Activated CD4-positive, alpha-beta T cell treated with anti-CD3 and anti-CD28 coated beads for 36 hours (primary cell): Measurements from ENCODE around the gene UBE2J2. TPM values are rescaled to one million over a fixed set of nuclear protein-coding genes. Genes with fewer than 3 reads are reported as not detected.
A peak's percentile ranks its signal among the peaks of the same experiment; 100 is the strongest.

Experiments used
- ATAC-seq: fragments of 200-7000 bp; cut with Tn5 transposase; one replicate; pipeline ENCODE4 v1.10.0; 2021; ENCODE audit warnings: mild to moderate bottlenecking, moderate library complexity
- CTCF ChIA-PET: fragments of 350-600 bp; sonication (Branson Sonifier 250); formaldehyde crosslinking; loops from one replicate; lab custom pipeline; 2021; ENCODE audit warnings: antibody characterized with exemption; lab: Charles Lee
- POLR2A ChIA-PET: fragments of 350-600 bp; sonication (Branson Sonifier 250); formaldehyde crosslinking; loops from one replicate; lab custom pipeline; 2021; ENCODE audit warnings: antibody characterized with exemption, inconsistent platforms; lab: Charles Lee
- DNase-seq: peaks from one replicate; pipeline ENCODE4 v3.0.0-alpha.2; 2020
- H3K27ac Mint-ChIP-seq: one replicate; pipeline ENCODE4 v1.8.0; 2021; ENCODE audit warnings: mixed read lengths
- H3K27me3 Mint-ChIP-seq: one replicate; pipeline ENCODE4 v1.8.0; 2021; ENCODE audit warnings: mixed read lengths
- H3K36me3 Mint-ChIP-seq: one replicate; pipeline ENCODE4 v1.8.0; 2021; ENCODE audit warnings: low read depth, mixed read lengths
- H3K4me1 Mint-ChIP-seq: one replicate; pipeline ENCODE4 v1.8.0; 2021; ENCODE audit warnings: mixed read lengths
- H3K4me3 Mint-ChIP-seq: one replicate; pipeline ENCODE4 v1.8.0; 2021; ENCODE audit warnings: mild to moderate bottlenecking, moderate library complexity, mixed read lengths
- H3K9me3 Mint-ChIP-seq: one replicate; pipeline ENCODE4 v1.8.0; 2021; ENCODE audit warnings: low read depth, mixed read lengths
- intact Hi-C, 2 experiments: fragments of 100-400 bp; cut with DNase I in 1 of 2; cut with micrococcal nuclease in 1 of 2; formaldehyde crosslinking; loops; one replicate each; pipeline versions ENCODE4 v1.14.2 to v1.15.1; 2022 to 2024; cut with DNase I, micrococcal nuclease
- total RNA-seq, 2 experiments: library from RNA; stranded (reverse); gene quantifications; one replicate each; pipeline ENCODE4 v1.2.3, GENCODE V29; 2021

UBE2J2 gene
- total RNA-seq, 2 experiments from 2014 or later, result 57.4 to 60.2 TPM

DNA sequence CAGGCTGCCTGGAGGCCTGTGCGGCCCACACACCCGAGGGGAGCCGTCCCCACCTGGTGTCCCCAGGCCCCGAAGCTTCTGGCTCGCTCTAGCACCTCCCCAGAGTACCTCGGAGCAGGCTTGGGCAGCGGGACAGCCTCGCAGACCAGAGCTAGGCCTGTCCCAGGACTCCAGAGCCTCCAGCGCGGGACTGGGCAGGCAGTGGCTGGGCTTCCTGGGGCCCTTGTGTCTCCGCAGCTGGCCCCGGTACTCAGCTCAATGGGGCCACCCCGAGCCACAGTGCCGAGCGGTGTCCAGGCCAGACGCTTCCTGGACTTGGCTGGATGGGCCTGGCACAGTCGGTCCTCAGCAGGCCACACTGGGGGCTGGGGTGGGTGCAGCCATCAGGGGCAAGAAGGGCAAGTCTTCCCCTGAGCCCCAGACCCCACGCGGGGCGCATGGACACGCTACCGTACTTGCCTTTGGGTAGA is 11.5 kb upstream of the UBE2J2 start:
- DNase-seq (no peak), ATAC-seq (no peak)
- ChIA-PET CTCF (interaction anchor here (0.8 kb wide), 1 partner anchor 15 kb away, joined by 3 read pairs; no protein-coding TSS in a partner anchor), POLR2A (no interaction called here)
- intact Hi-C loops, result no loop called here
- Mint-ChIP-seq H3K36me3 (no peaks in the 10 kb centered on the region), H3K27me3 (no peaks in the 10 kb centered on the region), H3K4me3 (no peak overlapping the region), H3K27ac (no peak overlapping the region), H3K9me3 (no peaks in the 10 kb centered on the region), H3K4me1 (no peaks in the 10 kb centered on the region)

DNA sequence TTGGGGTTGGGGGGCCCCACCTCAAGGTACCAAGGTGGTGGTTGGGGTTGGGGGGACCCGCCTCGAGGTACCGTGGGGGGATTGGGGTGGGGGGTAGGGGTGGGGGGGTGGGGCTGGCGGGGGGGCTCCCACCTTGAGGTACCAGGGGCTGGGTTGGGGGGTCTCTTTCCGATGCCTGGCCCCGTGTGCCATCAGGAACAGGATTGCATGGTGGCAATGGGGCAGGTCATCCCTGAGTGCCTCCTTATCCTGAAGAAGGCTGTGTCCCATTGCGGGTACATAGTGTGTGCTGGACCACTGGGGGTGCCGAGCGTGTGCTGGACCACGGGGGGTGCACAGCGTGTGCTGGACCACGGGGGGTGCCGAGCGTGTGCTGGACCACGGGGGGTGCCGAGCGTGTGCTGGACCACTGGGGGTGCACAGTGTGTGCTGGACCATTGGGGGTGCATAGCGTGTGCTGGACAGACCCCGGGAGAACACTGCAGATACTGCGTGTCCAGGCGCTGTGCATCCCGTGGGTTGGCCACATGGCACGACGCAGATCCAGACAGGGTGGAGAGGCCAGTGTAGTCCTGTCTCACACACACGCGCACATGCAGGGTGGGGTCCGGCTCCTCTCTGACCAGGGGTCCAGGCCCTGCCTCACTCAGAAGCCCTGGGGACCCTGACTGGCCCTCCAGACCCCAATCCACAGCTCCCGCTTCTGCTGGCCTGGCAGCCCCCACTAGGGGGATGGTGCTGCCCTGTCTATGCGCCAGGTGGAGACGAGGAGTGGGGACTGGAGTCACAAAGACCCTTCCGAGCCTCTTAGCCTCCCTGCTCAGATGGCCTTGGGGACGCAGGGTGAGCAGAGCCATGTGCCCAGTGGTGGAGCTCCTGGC is 10.8 kb upstream of the UBE2J2 start:
- no peak overlapping the region for H3K27ac Mint-ChIP-seq

GRCh38 chr1:1283821-1284220 is 10.2 kb upstream of the UBE2J2 start:
- no peaks in the 10 kb centered on the region for H3K36me3 Mint-ChIP-seq
- intact Hi-C loops, result no loop called here
- no peaks in the 10 kb centered on the region for H3K9me3 Mint-ChIP-seq
- DNase-seq (peak; percentile 35), ATAC-seq (no peak)
- ChIA-PET CTCF (interaction anchor here (1.1 kb wide), 1 partner anchor 10 kb away, joined by 3 read pairs; the partner anchor contains the start of gene UBE2J2), POLR2A (no interaction called here)
- no peaks in the 10 kb centered on the region for H3K4me1 Mint-ChIP-seq
- no peak overlapping the region for H3K4me3 Mint-ChIP-seq
- no peak overlapping the region for H3K27ac Mint-ChIP-seq
- H3K27me3 Mint-ChIP-seq, result no peaks in the 10 kb centered on the region

More for the DNA sequence above, 10.8 kb upstream of the UBE2J2 start:
- Mint-ChIP-seq H3K9me3 (no peaks in the 10 kb centered on the region), H3K4me3 (no peak overlapping the region), H3K4me1 (no peaks in the 10 kb centered on the region), H3K36me3 (no peaks in the 10 kb centered on the region), H3K27me3 (no peaks in the 10 kb centered on the region)
- DNase-seq (no peak), ATAC-seq (no peak)
- intact Hi-C loops, result no loop called here
- CTCF ChIA-PET, result interaction anchor here (0.8 kb wide), 1 partner anchor 16 kb away, joined by 3 read pairs; no protein-coding TSS in a partner anchor
- POLR2A ChIA-PET, result no interaction called here

DNA sequence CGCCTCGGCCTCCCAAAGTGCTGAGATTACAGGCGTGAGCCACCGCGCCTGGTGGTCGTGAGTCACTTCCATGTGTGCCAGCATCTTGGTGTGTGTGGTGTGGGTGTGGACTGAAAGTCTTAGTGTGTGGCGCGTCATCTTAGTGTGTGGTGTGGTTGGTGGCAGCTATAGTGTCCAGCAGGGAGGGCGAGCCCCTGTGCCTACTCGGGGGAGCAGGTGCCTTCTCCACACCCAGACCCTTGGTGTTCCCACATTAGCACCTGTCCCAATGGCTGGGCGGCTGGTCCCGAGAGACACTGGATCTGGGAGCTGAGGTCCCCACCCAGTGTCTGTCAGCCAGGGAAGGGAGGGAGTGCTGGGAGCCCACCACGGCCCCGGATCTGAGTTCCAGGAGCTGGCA is 9.3 kb upstream of the UBE2J2 start:
- CTCF ChIA-PET, result interaction anchor here (1.1 kb wide), 1 partner anchor 9 kb away, joined by 3 read pairs; the partner anchor contains the start of gene UBE2J2
- Mint-ChIP-seq H3K9me3 (no peaks in the 10 kb centered on the region), H3K27me3 (no peaks in the 10 kb centered on the region), H3K27ac (no peak overlapping the region), H3K36me3 (no peaks in the 10 kb centered on the region), H3K4me3 (no peak overlapping the region), H3K4me1 (no peaks in the 10 kb centered on the region)
- ATAC-seq (peak; percentile 54), DNase-seq (peak; percentile 54)
- POLR2A ChIA-PET, result no interaction called here
- intact Hi-C loops, result no loop called here

DNA sequence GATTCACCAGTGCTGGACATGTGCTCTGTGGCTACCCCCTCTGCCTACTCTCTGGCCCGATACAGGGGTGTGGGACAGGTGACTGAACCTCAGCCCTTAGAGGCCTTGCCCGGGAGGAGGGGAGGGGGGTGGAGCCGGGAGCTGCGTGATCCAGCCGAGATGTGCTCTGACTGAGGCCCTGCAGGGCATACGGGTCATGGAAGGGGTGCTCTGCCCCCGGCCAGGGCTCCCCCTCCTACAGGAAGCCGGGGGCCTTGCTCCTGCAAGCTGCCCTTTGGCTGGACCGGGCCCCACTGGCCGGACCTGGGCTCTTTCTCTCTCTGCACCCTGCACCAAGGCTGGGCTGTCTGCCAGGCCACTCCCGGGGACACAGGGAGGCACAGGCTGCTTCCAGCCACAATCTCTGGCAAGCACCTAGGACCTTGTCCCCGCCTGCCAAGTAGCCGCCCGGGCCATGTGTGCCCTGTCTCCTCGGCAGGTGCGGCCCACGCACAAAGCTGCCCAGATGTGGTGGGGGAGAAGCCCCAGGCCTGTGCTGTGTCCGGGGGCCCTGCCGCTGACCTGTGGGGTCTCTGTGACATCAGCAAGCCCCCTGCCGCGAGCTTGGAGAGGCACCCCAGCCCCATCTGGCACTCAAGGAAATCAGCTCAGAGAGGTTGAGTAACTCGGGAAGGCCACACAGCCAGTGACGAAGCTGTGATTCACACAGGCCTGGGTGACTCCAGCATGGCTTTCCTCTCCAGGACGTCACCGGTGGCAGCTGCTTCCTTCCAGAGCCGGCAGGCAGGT is 8.1 kb upstream of the UBE2J2 start:
- no peaks in the 10 kb centered on the region for H3K9me3 Mint-ChIP-seq
- ATAC-seq (peak; percentile 75), DNase-seq (peak; percentile 61)
- CTCF ChIA-PET, result no interaction called here
- POLR2A ChIA-PET, result no interaction called here
- no peak overlapping the region for H3K27ac Mint-ChIP-seq
- H3K4me1 Mint-ChIP-seq, result no peaks in the 10 kb centered on the region
- no peak overlapping the region for H3K4me3 Mint-ChIP-seq
- no peaks in the 10 kb centered on the region for H3K27me3 Mint-ChIP-seq
- intact Hi-C loops, result no loop called here
- no peaks in the 10 kb centered on the region for H3K36me3 Mint-ChIP-seq

- Mint-ChIP-seq H3K9me3 (no peaks in the 10 kb centered on the region), H3K27ac (no peak overlapping the region), H3K27me3 (no peaks in the 10 kb centered on the region), H3K4me3 (no peak overlapping the region), H3K4me1 (no peaks in the 10 kb centered on the region), H3K36me3 (no peaks in the 10 kb centered on the region)
- ChIA-PET CTCF (no interaction called here), POLR2A (no interaction called here)
- ATAC-seq, result no peak
- intact Hi-C loops, result no loop called here
- DNase-seq, result no peak
These were observed 7.3 kb upstream of the UBE2J2 start for GRCh38 chr1:1280782-1281481.

GRCh38 chr1:1279028-1279427 is 5.4 kb upstream of the UBE2J2 start:
- POLR2A ChIA-PET, result no interaction called here
- H3K36me3 Mint-ChIP-seq, result no peaks in the 10 kb centered on the region
- no peak overlapping the region for H3K27ac Mint-ChIP-seq
- intact Hi-C loops, result loop anchor here in 1 of 2 experiments (10.0 kb wide), 2 partner anchors 236 to 336 kb away; partner anchors contain the start of genes ATAD3A and MIB2
- no peak for ATAC-seq
- no peaks in the 10 kb centered on the region for H3K27me3 Mint-ChIP-seq
- H3K9me3 Mint-ChIP-seq, result no peaks in the 10 kb centered on the region
- CTCF ChIA-PET, result no interaction called here
- H3K4me3 Mint-ChIP-seq, result no peak overlapping the region
- no peak for DNase-seq
- H3K4me1 Mint-ChIP-seq, result peaks cover 4% of the 10 kb centered on the region

DNA sequence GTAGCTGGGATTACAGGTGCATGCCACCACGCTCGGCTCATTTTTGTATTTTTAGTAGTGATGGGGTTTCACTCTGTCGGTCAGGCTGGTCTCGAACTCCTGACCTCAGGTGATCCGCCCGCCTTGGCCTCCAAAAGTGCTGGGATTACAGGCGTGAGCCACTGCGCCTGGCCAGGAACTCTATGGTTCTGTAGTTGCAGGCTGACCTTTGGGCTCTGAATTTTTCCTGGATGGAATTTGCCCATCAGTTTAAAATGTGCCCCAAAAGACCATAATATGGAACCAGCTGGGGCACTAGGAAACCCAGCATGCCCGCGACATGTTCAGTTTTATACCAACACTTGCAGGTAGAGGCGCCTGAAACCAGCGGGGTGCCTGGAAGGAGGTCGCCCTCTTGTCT is 5.0 kb upstream of the UBE2J2 start:
- Mint-ChIP-seq H3K27me3 (no peaks in the 10 kb centered on the region), H3K36me3 (no peaks in the 10 kb centered on the region), H3K4me3 (no peak overlapping the region), H3K4me1 (peaks cover 4% of the 10 kb centered on the region), H3K9me3 (no peaks in the 10 kb centered on the region), H3K27ac (no peak overlapping the region)
- DNase-seq, result no peak
- ChIA-PET POLR2A (no interaction called here), CTCF (no interaction called here)
- ATAC-seq, result no peak
- intact Hi-C loops, result loop anchor here in 1 of 2 experiments (10.0 kb wide), 2 partner anchors 236 to 336 kb away; partner anchors contain the start of genes ATAD3A and MIB2

DNA sequence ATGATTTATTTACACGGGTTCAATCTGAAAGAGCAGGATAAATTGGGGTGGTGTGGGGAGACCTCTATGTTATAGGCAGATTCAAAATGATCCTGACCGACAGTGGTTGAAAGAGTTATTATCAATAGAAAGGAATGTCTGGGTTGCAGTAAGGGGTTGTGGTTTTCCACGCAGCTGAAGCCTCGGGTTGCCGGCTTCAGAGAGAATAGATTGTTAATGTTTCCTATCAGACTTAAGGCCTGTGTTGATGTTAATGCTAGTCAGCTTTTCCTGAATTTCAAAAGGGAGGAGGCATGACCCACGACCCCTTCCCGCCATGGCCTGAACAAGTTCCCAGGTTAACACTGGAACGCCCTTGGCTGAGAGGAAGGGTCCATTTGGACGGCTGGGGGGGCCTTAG is 2.2 kb upstream of the UBE2J2 start:
- POLR2A ChIA-PET, result no interaction called here
- peaks cover 18% of the 10 kb centered on the region for H3K36me3 Mint-ChIP-seq
- intact Hi-C loops, result loop anchor here in 1 of 2 experiments (10.0 kb wide), 2 partner anchors 239 to 339 kb away; partner anchors contain the start of genes ATAD3A and MIB2
- no peaks in the 10 kb centered on the region for H3K27me3 Mint-ChIP-seq
- ATAC-seq (no peak), DNase-seq (no peak)
- H3K4me1 Mint-ChIP-seq, result peaks cover 24% of the 10 kb centered on the region
- H3K9me3 Mint-ChIP-seq, result no peaks in the 10 kb centered on the region
- CTCF ChIA-PET, result interaction anchor here (0.6 kb wide), 1 partner anchor 30 kb away, joined by 4 read pairs; no protein-coding TSS in a partner anchor
- H3K27ac Mint-ChIP-seq, result no peak overlapping the region
- no peak overlapping the region for H3K4me3 Mint-ChIP-seq

DNA sequence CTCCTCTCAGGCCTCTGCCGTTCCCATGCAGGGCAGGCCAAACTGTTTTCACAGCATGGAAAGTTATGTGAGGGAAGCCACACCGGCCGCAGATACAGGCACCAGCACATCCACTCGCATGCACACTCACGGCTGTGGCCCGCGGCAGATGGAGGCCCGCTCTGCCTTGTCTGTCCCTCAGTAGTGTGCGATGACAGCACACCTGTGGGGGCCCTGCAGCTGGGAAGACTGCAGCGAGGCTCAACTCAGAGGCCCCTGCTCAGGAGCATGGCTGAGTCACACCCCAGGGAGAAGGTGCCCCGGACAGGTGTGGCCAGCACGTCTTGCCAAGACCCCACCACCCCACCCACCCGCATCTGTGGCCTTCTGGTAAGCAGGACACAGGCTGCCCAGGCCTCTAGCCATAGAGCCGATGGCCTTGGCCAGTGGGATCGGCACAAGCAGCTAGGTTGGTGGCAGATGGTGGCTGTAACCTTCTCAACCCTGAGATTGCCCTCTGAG is 1.3 kb upstream of the UBE2J2 start:
- Mint-ChIP-seq H3K9me3 (no peaks in the 10 kb centered on the region), H3K27ac (no peak overlapping the region), H3K4me3 (peak overlapping the region; percentile 69), H3K36me3 (peaks cover 26% of the 10 kb centered on the region), H3K27me3 (no peaks in the 10 kb centered on the region), H3K4me1 (peaks cover 32% of the 10 kb centered on the region)
- POLR2A ChIA-PET, result no interaction called here
- CTCF ChIA-PET, result no interaction called here
- ATAC-seq (no peak), DNase-seq (no peak)
- intact Hi-C loops, result loop anchor here (5.0 to 10.0 kb wide), 4 partner anchors 32 to 340 kb away; partner anchors contain the start of genes ACAP3 (in 1 of the 2), ATAD3A (in 1 of the 2), MIB2 (in 1 of the 2) and PUSL1 (in 1 of the 2)
